ENCODE results near the gene NEK11.
A peak's percentile ranks its signal among the peaks of the same experiment; 100 is the strongest.
"Not testable (repeated sequence)": the region's sequence is repeated elsewhere in the genome, so short reads cannot be mapped to it uniquely, and the experiment has no call there.

The NEK11 gene

GRCh38 chr3:131317667-131318066, 291.0 kb downstream of the NEK11 start:
- no peak for DNase-seq

- DNase-seq: no peak
Measured at GRCh38 chr3:131323014-131323413, 296.3 kb downstream of the NEK11 start.

- DNase-seq: no peak
Measured at GRCh38 chr3:131323792-131324191, 297.1 kb downstream of the NEK11 start.

- peak; percentile 77 for DNase-seq
Measured at GRCh38 chr3:131324923-131325322, 298.2 kb downstream of the NEK11 start.

- peak; percentile 39 for DNase-seq
Measured at GRCh38 chr3:131326307-131326706, 299.6 kb downstream of the NEK11 start.

- no peak for DNase-seq
Measured at GRCh38 chr3:131328721-131329120, 302.0 kb downstream of the NEK11 start.

- no peak for DNase-seq
Measured at GRCh38 chr3:131329774-131330173, 303.1 kb downstream of the NEK11 start.

- not testable (repeated sequence) for DNase-seq
Measured at GRCh38 chr3:131331456-131332085, 304.9 kb downstream of the NEK11 start.

- DNase-seq: peak; percentile 21
Measured at GRCh38 chr3:131338948-131339640, 312.4 kb downstream of the NEK11 start.

GRCh38 chr3:131341761-131342160, 315.1 kb downstream of the NEK11 start:
- DNase-seq: no peak

GRCh38 chr3:131348911-131349310, 322.2 kb downstream of the NEK11 start:
- no peak for DNase-seq

- no peak for DNase-seq
Measured at GRCh38 chr3:131349454-131349853, 322.8 kb downstream of the NEK11 start.

GRCh38 chr3:131349946-131350347, 323.3 kb downstream of the NEK11 start:
- peak; percentile 78 for DNase-seq

- peak; percentile 55 for DNase-seq
Measured at GRCh38 chr3:131350506-131350905, 323.8 kb downstream of the NEK11 start.

- no peak for DNase-seq
Measured at GRCh38 chr3:131353016-131353877, 326.6 kb downstream of the NEK11 start.

GRCh38 chr3:131353986-131354385, 327.3 kb downstream of the NEK11 start:
- DNase-seq: no peak

GRCh38 chr3:131356006-131356595, 329.4 kb downstream of the NEK11 start:
- DNase-seq: peak; percentile 30

- no peak for DNase-seq
Measured at GRCh38 chr3:131357275-131357674, 330.6 kb downstream of the NEK11 start.

- DNase-seq: no peak
Measured at GRCh38 chr3:131360191-131360755, 333.6 kb downstream of the NEK11 start.

GRCh38 chr3:131361066-131361463, 334.4 kb downstream of the NEK11 start:
- DNase-seq: not testable (repeated sequence)

- peak; percentile 21 for DNase-seq
Measured at GRCh38 chr3:131361464-131362421, 335.1 kb downstream of the NEK11 start.

GRCh38 chr3:131363275-131363674, 336.6 kb downstream of the NEK11 start:
- no peak for DNase-seq
